HCT116 (cell line): ENCODE data around the gene TOPBP1.

ENCODE experiments used
- CEBPB ChIP-seq: IDR thresholded peaks from 2 replicates; pipeline ENCODE4 v1.6.1; 2012; ENCODE audit warnings: low read depth
- MAX ChIP-seq: IDR thresholded peaks from 2 replicates; pipeline ENCODE4 v1.6.1; 2012
- POLR2A ChIP-seq: IDR thresholded peaks from 2 replicates; pipeline ENCODE4 v1.7.0; 2011; ENCODE audit warnings: borderline replicate concordance; ENCODE audit not compliant: insufficient read depth, insufficient read length; ENCODE audit errors: extremely low read depth
- POLR2AphosphoS5 ChIP-seq: IDR thresholded peaks from 2 replicates; pipeline ENCODE4 v1.6.1; 2011; ENCODE audit warnings: mild to moderate bottlenecking, low read depth, low read length, moderate library complexity
- RAD21 ChIP-seq: IDR thresholded peaks from 2 replicates; pipeline ENCODE4 v1.6.1; 2012; ENCODE audit warnings: low read depth, mild to moderate bottlenecking
- SIN3A ChIP-seq: IDR thresholded peaks from 2 replicates; pipeline ENCODE4 v1.6.1; 2012; ENCODE audit warnings: low read depth
- ZNF274 ChIP-seq: fragments of 200-500 bp; sonication (Bioruptor generic); IDR thresholded peaks from 2 replicates; pipeline ENCODE4 v1.6.1; 2014; ENCODE audit warnings: mild to moderate bottlenecking, low read depth, low read length, inconsistent platforms
- TF ChIP-seq, protein P1 (sequence below), 3 experiments: fragments of 200-600 bp in 1 of 3; sonication (generic) in 1 of 3; IDR thresholded peaks in 2 of 3; conservative IDR thresholded peaks in 1 of 3; 2 replicates each; pipeline ENCODE4 v1.5.1; 2012 to 2017; ENCODE audit warnings: low read depth in 2 of 3, low read length in 2 of 3, antibody characterized with exemption in 1 of 3, borderline replicate concordance in 1 of 3, control low read depth in 1 of 3, mild to moderate bottlenecking in 1 of 3, mixed read lengths in 1 of 3, mixed run types in 1 of 3, moderate library complexity in 1 of 3; ENCODE audit not compliant: insufficient read depth in 1 of 3

GRCh38 chr3:133600572-133601081 is 61.1 kb downstream of the TOPBP1 start:
- TF ChIP-seq CEBPB (no peak), ZNF274 (no peak), SIN3A (no peak), POLR2AphosphoS5 (no peak), RAD21 (no peak), MAX (no peak), POLR2A (no peak)
- TF ChIP-seq, protein P1, sequence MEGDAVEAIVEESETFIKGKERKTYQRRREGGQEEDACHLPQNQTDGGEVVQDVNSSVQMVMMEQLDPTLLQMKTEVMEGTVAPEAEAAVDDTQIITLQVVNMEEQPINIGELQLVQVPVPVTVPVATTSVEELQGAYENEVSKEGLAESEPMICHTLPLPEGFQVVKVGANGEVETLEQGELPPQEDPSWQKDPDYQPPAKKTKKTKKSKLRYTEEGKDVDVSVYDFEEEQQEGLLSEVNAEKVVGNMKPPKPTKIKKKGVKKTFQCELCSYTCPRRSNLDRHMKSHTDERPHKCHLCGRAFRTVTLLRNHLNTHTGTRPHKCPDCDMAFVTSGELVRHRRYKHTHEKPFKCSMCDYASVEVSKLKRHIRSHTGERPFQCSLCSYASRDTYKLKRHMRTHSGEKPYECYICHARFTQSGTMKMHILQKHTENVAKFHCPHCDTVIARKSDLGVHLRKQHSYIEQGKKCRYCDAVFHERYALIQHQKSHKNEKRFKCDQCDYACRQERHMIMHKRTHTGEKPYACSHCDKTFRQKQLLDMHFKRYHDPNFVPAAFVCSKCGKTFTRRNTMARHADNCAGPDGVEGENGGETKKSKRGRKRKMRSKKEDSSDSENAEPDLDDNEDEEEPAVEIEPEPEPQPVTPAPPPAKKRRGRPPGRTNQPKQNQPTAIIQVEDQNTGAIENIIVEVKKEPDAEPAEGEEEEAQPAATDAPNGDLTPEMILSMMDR (IDR thresholded peaks at IDR 0.05 in 2 of 3, conservative IDR thresholded peaks at IDR 0.05 in 1 of 3; ENCODE audit: borderline replicate concordance in 1 of 3, insufficient read depth in 1 of 3, low read depth in 2 of 3, low read length in 2 of 3) = no peak
